GM18858 (cell line): ENCODE data around the gene RAMP3.
"Not testable (repeated sequence)": the region's sequence is repeated elsewhere in the genome, so short reads cannot be mapped to it uniquely, and the experiment has no call there.

Experiments used
- ATAC-seq: cut with Tn5 transposase; IDR thresholded peaks from one replicate; pipeline ENCODE4 v1.9.1; 2021; ENCODE audit not compliant: unreplicated experiment

RAMP3 gene

GRCh38 chr7:45131891-45132290, 25.7 kb upstream of the RAMP3 start:
- ATAC-seq: no peak

GRCh38 chr7:45132708-45133320, 24.8 kb upstream of the RAMP3 start:
- no peak for ATAC-seq

- no peak for ATAC-seq
Measured at GRCh38 chr7:45133352-45133751, 24.2 kb upstream of the RAMP3 start.

GRCh38 chr7:45133877-45134276, 23.7 kb upstream of the RAMP3 start:
- no peak for ATAC-seq

GRCh38 chr7:45136106-45137060, 21.2 kb upstream of the RAMP3 start:
- ATAC-seq: peak; percentile 58

- no peak for ATAC-seq
Measured at GRCh38 chr7:45138433-45139267, 18.9 kb upstream of the RAMP3 start.

GRCh38 chr7:45140827-45141226, 16.8 kb upstream of the RAMP3 start:
- ATAC-seq: no peak

GRCh38 chr7:45143616-45144015, 14.0 kb upstream of the RAMP3 start:
- no peak for ATAC-seq

- ATAC-seq: no peak
Measured at GRCh38 chr7:45145881-45146280, 11.7 kb upstream of the RAMP3 start.

GRCh38 chr7:45146531-45147379, 10.8 kb upstream of the RAMP3 start:
- no peak for ATAC-seq

- ATAC-seq: no peak
Measured at GRCh38 chr7:45147858-45148652, 9.5 kb upstream of the RAMP3 start.

GRCh38 chr7:45148653-45148973, 9.0 kb upstream of the RAMP3 start:
- ATAC-seq: no peak

GRCh38 chr7:45149606-45150005, 8.0 kb upstream of the RAMP3 start:
- ATAC-seq: no peak

- no peak for ATAC-seq
Measured at GRCh38 chr7:45150199-45150598, 7.4 kb upstream of the RAMP3 start.

GRCh38 chr7:45151131-45151684, 6.4 kb upstream of the RAMP3 start:
- no peak for ATAC-seq

GRCh38 chr7:45151967-45152366, 5.6 kb upstream of the RAMP3 start:
- no peak for ATAC-seq

- ATAC-seq: no peak
Measured at GRCh38 chr7:45153233-45153632, 4.4 kb upstream of the RAMP3 start.

- ATAC-seq: not testable (repeated sequence)
Measured at GRCh38 chr7:45153861-45154260, 3.7 kb upstream of the RAMP3 start.

- ATAC-seq: no peak
Measured at GRCh38 chr7:45155357-45155900, 2.2 kb upstream of the RAMP3 start.
